Activated CD8-positive, alpha-beta T cell treated with anti-CD3 and anti-CD28 coated beads for 36 hours (primary cell): ENCODE data around the gene LIPJ. TPM values are rescaled to one million over a fixed set of nuclear protein-coding genes. Genes with fewer than 3 reads are reported as not detected.

ENCODE experiments used
- ATAC-seq: fragments of 200-7000 bp; cut with Tn5 transposase; one replicate; pipeline ENCODE4 v1.10.0; 2021; ENCODE audit warnings: mild to moderate bottlenecking, moderate library complexity
- CTCF ChIA-PET: fragments of 350-600 bp; sonication (Branson Sonifier 250); formaldehyde crosslinking; loops from one replicate; lab custom pipeline; 2021; ENCODE audit warnings: antibody characterized with exemption; lab: Charles Lee
- POLR2A ChIA-PET: fragments of 350-600 bp; sonication (Branson Sonifier 250); formaldehyde crosslinking; loops from one replicate; lab custom pipeline; 2021; ENCODE audit warnings: antibody characterized with exemption; lab: Charles Lee
- DNase-seq: peaks from one replicate; pipeline ENCODE4 v3.0.0-alpha.2; 2020
- H3K27ac Mint-ChIP-seq: one replicate; pipeline ENCODE4 v1.8.0; 2021; ENCODE audit warnings: mild to moderate bottlenecking, mixed read lengths
- H3K27me3 Mint-ChIP-seq: one replicate; pipeline ENCODE4 v1.8.0; 2021; ENCODE audit warnings: mixed read lengths
- H3K36me3 Mint-ChIP-seq: one replicate; pipeline ENCODE4 v1.8.0; 2021; ENCODE audit warnings: low read depth, mixed read lengths
- H3K4me1 Mint-ChIP-seq: one replicate; pipeline ENCODE4 v1.8.0; 2021; ENCODE audit warnings: low read depth, mixed read lengths
- H3K4me3 Mint-ChIP-seq: one replicate; pipeline ENCODE4 v1.8.0; 2021; ENCODE audit warnings: mild to moderate bottlenecking, moderate library complexity, mixed read lengths
- H3K9me3 Mint-ChIP-seq: one replicate; pipeline ENCODE4 v1.8.0; 2021; ENCODE audit warnings: mixed read lengths
- intact Hi-C: fragments of 100-400 bp; cut with micrococcal nuclease; formaldehyde crosslinking; loops from one replicate; pipeline ENCODE4 v1.10.0; 2022
- total RNA-seq, 2 experiments: library from RNA; stranded (reverse); gene quantifications; one replicate each; pipeline ENCODE4 v1.2.3, GENCODE V29; 2021
- TF ChIP-seq, protein P1 (sequence below): fragments of 200-600 bp; IDR thresholded peaks from one replicate; pipeline ENCODE4 v1.8.0; 2022; ENCODE audit warnings: antibody characterized with exemption, mild to moderate bottlenecking

The LIPJ gene
- total RNA-seq, 2 experiments from 2014 or later, result not detected

DNA sequence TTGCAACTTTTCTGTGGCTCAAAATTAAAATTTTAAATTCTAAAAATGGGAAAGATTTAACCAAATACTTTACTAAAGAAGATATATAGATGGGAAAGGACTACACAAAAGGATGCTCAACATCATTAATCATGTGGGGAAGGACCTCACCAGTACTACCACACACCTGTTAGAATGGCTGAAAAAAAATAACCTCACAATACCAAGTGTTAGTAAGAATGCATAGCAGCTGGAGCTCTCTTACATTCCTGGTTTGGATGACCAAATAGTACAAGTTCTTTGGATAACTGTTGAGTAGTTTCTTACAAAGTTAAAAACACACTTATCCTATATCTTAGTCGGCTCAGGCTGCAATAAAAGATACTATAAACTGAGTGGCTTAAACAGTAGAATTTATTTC lies 33.9 kb downstream of the LIPJ start:
- Mint-ChIP-seq H3K27me3 (no peaks in the 10 kb centered on the region), H3K9me3 (no peaks in the 10 kb centered on the region), H3K4me1 (no peaks in the 10 kb centered on the region), H3K4me3 (no peak overlapping the region), H3K36me3 (no peaks in the 10 kb centered on the region), H3K27ac (no peak overlapping the region)
- TF ChIP-seq, protein P1, sequence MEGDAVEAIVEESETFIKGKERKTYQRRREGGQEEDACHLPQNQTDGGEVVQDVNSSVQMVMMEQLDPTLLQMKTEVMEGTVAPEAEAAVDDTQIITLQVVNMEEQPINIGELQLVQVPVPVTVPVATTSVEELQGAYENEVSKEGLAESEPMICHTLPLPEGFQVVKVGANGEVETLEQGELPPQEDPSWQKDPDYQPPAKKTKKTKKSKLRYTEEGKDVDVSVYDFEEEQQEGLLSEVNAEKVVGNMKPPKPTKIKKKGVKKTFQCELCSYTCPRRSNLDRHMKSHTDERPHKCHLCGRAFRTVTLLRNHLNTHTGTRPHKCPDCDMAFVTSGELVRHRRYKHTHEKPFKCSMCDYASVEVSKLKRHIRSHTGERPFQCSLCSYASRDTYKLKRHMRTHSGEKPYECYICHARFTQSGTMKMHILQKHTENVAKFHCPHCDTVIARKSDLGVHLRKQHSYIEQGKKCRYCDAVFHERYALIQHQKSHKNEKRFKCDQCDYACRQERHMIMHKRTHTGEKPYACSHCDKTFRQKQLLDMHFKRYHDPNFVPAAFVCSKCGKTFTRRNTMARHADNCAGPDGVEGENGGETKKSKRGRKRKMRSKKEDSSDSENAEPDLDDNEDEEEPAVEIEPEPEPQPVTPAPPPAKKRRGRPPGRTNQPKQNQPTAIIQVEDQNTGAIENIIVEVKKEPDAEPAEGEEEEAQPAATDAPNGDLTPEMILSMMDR, result no peak
- ChIA-PET CTCF (no interaction called here), POLR2A (no interaction called here)
- DNase-seq (no peak), ATAC-seq (no peak)
- intact Hi-C loops, result no loop called here

DNA sequence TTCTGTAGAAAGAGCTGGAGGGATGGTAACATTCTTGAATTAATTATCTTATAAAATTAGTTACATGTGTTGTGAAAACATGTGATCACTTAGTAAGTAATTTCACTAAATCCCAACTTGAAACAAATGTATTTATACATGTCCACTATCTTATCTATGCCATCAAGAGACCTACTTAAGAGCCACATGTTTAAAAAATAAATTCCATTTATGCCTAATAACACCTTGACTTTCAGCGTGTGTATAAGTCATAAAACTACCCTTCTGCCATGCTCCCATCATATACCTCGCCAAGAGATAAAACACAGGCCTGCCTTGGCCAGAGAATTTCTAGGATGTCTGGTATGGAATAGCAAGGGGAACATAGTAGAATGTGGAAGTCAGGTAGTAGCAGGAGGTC lies 37.3 kb downstream of the LIPJ start:
- Mint-ChIP-seq H3K4me1 (no peaks in the 10 kb centered on the region), H3K27ac (no peak overlapping the region), H3K9me3 (no peaks in the 10 kb centered on the region), H3K27me3 (no peaks in the 10 kb centered on the region), H3K36me3 (peaks cover 1% of the 10 kb centered on the region), H3K4me3 (no peak overlapping the region)
- DNase-seq, result no peak
- TF ChIP-seq, protein P1, result no peak
- ChIA-PET POLR2A (no interaction called here), CTCF (interaction anchor here (1.3 kb wide), 1 partner anchor 16 kb away, joined by 3 read pairs; no protein-coding TSS in a partner anchor)
- intact Hi-C loops, result no loop called here
- ATAC-seq, result no peak

DNA sequence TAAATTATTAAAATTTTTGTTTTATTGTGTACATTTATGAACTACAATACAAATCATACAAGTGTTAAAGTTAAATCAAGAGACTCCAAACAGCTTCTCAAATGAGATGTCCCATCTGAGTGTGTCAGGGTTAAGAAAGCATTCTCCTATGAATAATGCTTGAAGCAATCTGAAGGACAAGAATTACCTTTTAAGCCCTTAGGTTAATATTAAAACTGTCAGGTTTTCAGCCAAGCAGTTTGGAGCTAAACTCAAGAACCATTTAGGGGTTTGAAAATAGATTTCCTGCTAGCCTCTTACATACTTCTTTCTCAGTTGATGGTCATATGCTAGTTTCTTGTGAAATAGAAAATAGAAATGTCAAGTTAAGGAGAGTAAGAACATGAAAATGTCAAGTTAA lies 38.3 kb downstream of the LIPJ start:
- no peak for ATAC-seq
- Mint-ChIP-seq H3K27ac (no peak overlapping the region), H3K36me3 (peaks cover 1% of the 10 kb centered on the region), H3K27me3 (no peaks in the 10 kb centered on the region), H3K4me3 (no peak overlapping the region), H3K9me3 (no peaks in the 10 kb centered on the region), H3K4me1 (no peaks in the 10 kb centered on the region)
- ChIA-PET CTCF (interaction anchor here (1.3 kb wide), 1 partner anchor 15 kb away, joined by 3 read pairs; no protein-coding TSS in a partner anchor), POLR2A (no interaction called here)
- intact Hi-C loops, result no loop called here
- no peak for DNase-seq
- TF ChIP-seq, protein P1, result no peak

DNA sequence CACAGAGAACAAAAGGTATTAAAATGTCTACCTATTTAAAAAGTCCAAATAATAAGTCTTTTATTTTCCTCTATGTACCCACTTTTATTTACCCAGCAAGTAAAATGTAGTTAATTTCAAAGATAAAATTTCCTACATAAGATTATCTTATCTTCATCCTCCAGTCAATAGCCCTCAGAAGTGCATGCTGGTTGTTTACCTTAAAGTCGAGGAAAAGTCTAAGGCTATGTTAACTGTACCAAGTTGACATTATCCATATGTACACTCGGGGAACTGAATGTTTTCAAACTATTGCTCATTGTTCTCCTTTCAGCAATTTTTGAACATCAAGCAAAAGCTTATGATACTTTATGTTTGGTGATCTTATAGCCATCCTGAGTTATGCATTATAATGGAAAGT lies 53.6 kb downstream of the LIPJ start:
- peaks cover 14% of the 10 kb centered on the region for H3K27me3 Mint-ChIP-seq
- H3K36me3 Mint-ChIP-seq, result no peaks in the 10 kb centered on the region
- H3K9me3 Mint-ChIP-seq, result peaks cover 2% of the 10 kb centered on the region
- no peak overlapping the region for H3K4me3 Mint-ChIP-seq
- H3K27ac Mint-ChIP-seq, result no peak overlapping the region
- no peaks in the 10 kb centered on the region for H3K4me1 Mint-ChIP-seq
- ATAC-seq (no peak), DNase-seq (no peak)
- ChIA-PET CTCF (interaction anchor here (1.2 kb wide), 1 partner anchor 16 kb away, joined by 3 read pairs; no protein-coding TSS in a partner anchor), POLR2A (no interaction called here)
- TF ChIP-seq, protein P1, result no peak
- intact Hi-C loops, result no loop called here

DNA sequence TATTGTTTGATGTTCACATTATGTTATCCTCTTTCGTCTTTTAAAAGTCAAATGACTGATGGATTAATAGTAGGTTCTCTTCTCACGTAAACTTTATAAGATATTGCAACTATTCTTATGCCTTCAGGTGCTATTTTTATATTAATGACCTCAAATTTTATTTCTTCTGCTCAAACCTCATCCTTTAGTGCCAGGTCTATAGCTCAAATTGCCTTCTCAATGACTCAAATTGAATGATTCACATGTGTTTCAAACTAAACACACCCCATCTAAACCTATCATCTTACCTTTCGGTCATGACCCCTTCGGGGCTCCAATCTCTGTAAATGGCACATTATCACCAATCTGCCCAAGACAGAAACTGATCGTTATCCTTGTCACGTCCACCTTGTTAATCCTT lies 55.6 kb downstream of the LIPJ start:
- H3K4me1 Mint-ChIP-seq, result no peaks in the 10 kb centered on the region

More for the DNA sequence above, 55.6 kb downstream of the LIPJ start:
- ChIA-PET CTCF (no interaction called here), POLR2A (no interaction called here)
- no peak overlapping the region for H3K27ac Mint-ChIP-seq
- TF ChIP-seq, protein P1, result no peak
- peaks cover 2% of the 10 kb centered on the region for H3K9me3 Mint-ChIP-seq
- H3K4me3 Mint-ChIP-seq, result no peak overlapping the region
- H3K27me3 Mint-ChIP-seq, result peaks cover 13% of the 10 kb centered on the region
- DNase-seq (no peak), ATAC-seq (no peak)
- H3K36me3 Mint-ChIP-seq, result no peaks in the 10 kb centered on the region
- intact Hi-C loops, result no loop called here
